GM19324 (cell line): ENCODE results near the gene IFNAR1.
A peak's percentile ranks its signal among the peaks of the same experiment; 100 is the strongest.
"Not testable (repeated sequence)": the region's sequence is repeated elsewhere in the genome, so short reads cannot be mapped to it uniquely, and the experiment has no call there.

Experiments
- ATAC-seq: cut with Tn5 transposase; IDR thresholded peaks from one replicate; pipeline ENCODE4 v1.9.1; 2021; ENCODE audit warnings: mild to moderate bottlenecking, moderate library complexity; ENCODE audit not compliant: unreplicated experiment, low FRiP score

The IFNAR1 gene

DNA sequence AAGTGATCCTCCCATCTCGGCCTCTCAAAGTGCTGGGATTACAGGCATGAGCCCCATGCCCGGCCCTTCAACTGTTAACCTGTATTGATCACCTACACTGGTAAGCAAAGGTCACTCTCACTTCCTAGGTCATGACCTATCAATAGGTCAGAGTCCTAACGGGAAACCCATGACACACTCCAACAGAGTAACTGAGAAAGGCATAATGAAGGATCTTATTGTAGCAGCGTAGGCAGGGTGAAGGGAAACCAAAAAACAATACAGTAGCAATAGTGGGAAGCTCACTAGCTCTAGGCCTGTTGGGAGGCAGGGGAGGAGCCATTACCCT, 19.5 kb upstream of the IFNAR1 start:
- ATAC-seq = no peak

DNA sequence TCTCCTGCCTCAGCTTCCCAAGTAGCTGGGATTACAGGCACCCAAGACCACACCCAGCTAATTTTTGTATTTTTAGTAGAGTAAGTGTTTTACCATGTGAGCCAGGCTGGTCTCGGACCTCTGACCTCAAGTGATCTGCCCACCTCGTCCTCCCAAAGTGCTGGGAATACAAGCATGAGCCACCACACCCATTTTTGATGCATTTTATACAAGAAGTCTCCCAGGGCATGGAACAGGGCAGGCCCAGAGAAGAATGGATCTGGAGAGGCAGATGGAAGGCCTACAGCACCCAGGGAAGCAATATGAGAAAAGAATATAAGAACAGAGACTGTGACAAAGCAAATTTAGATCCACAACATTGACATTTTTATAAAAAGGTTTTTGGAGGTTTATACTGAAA, 18.8 kb upstream of the IFNAR1 start:
- ATAC-seq = no peak

DNA sequence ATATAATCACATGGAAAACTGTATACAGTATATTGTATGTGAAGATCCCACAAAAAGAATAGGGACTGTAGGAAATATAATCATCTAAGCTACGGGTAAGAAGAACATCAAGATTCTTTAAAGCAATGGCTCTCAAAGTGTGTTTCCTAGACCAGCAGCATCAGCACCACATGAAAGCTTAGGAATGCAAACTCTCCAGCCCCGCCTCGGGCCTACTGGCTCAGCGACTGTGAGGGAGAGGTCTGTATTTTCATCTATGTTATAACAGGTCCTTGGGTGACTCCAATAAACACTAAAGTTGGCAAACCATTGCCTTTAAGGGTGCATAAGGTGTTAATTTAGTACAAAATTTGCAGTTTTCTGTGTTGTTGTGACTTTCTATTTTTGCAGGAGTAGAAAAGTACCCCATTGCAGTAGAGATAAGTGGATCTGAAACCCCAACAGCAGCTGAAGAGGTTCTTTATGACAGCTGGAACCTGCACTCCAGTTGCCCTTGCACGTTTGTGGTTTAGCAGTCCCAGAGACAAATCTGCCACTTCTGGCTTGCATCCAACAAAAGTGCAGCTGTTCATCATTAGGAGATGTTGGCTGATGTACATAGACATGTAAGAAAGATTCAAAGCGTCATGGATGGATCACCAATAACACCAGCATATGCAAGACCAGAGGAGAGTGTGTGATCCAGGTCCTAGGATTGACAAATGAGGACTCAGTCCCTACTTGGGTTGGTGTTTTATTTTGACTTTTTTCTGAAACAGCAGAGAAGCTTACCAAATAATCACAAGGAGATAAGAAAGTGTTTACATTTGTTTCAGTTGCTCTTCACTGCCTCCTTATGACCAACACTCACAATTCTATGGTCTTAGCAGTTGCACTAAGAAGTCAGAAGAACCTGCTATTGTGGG, 15.9 kb upstream of the IFNAR1 start:
- ATAC-seq = peak; percentile 77

DNA sequence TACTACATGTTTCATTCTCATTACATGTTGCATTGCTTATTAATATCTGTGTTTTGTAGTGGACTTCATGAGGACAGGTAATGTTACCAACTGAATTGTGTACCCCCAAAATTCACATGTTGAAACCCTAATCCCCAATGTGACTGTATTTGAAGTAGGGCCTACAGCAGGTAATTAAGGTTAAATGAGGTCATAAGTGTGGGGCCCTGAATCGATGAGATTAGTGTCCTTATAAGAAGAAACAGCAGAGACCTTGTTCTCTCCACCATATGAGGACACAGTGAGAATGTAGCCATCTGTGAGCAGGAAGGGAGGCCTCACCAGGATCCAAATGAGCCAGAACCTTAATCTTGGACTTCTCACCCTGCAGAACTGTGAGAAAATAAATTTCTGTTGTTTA, 15.0 kb upstream of the IFNAR1 start:
- no peak for ATAC-seq

DNA sequence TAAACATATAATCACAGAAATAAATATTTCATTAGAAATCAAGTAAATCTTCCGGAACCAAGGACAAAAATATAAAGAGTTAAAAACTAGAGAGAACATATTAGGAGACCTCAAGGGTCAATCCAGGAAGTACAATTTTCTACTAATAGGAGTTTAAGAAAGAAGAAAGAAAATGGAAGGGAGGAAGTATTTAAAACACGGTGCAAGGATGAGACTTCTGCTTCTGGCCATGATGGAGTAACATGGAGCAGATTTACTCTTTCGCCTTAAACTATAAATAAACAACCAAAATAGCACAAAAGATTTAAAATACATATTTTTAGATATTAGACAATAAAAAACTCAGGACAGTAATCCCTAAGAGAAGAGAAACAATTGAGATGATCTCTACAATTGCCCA, 12.6 kb upstream of the IFNAR1 start:
- ATAC-seq = no peak

DNA sequence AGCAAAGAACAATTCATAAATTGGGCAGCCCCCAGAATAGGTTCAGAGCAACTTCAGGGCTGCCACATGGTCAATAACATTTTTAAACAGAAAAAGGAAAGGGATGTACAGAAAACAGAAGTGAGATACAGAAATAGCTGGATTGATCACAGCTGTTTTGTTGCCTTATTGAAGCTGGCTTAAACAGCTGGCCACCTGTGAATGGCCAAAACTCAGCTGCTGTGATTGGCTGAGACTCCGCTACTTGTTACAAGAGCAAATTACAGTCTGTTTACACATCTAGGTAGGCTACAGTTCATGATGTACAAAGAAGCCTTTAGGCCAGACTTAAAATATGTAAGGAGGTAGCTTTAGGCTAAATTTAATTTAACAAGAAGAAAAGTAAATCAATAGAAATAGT, 11.6 kb upstream of the IFNAR1 start:
- ATAC-seq = no peak

DNA sequence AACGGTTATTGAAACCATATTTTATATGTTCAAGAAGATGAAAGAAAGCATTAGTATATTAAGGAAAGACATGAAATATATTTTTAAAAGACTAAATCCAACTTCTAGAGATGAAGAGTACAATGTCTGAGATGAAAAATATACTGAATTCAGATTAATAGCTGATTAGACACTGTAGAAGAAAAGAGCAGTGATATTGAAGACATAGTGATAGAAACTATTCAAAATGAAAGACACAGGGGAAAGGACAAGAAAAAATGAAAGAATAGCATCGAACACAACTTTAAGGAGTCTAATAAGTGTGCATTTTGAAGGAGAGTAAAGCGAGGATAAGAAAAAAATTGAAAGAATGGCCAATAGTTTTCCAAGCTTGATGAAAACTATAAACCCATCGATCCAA, 11.2 kb upstream of the IFNAR1 start:
- no peak for ATAC-seq

DNA sequence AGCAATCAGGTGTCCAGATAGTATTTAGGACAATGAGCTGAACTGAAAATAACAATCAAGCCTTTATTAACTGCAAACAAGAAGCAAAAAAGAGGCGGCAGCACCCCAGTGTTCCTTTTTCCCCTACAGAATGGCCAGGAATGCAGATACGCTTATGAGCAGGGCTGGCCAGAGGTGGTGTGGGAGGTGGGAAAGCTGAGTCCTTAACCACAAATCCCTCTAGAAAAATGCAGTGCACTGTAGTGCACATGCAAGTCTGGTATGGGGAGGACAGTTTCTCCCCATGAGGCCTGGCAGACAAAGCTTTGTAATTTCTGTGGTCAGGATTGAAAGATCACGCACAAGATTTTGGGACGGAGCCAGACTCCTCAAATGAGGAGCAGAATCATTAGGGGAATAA, 10.7 kb upstream of the IFNAR1 start:
- no peak for ATAC-seq

DNA sequence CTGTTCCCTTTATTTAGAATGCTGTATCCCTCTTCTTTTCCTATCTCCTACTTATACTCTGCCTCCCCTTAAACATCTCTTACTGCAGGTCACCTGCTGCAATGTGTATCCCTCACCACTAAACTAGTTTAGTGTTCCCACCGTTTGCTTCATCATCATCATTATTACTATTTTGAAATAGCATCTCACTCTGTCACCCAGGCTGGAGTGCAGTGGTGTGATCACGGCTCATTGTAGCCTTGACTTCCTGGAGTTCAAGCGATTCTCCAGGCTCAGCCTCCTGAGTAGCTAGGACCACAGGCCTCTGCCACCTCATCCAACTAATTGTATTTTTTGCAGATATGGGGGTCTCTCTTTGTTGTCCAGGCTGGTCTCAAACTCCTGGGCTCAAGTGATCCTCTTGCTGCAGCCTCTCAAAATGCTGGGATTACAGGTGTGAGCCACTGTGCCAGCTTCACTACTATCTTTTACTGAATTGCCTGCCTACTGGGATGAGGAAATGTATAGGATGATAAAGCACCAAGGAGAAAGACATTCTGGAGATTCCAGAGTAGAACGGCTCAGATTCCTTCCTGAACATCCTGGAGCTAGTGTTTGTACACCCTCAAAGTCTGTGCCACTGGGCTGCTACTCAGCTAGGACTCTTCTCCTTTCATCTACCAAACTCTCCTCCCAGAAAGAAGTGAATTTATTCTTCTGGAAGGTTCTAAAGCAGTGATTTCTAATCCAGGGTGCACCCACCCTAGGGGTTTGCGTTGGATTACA, 8.6 kb upstream of the IFNAR1 start:
- ATAC-seq = no peak

DNA sequence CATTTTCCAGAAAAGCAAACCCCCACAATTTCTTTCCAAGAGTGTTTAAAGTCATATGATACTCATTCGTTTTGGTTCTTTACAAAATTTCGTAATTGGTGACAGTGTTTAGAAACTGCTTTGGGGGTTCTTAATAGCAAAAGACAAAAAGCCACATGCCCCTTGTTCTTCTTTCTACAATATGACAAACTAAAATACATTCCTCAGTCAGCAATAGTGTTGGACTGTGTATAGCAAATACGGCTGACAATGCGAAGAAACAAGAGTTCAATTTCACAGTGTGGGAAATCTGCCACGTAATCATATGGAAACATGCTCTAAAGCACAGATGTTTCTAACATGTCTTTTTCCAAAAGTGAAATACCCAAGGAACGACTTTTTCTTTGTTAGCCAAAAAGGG, 7.6 kb upstream of the IFNAR1 start:
- no peak for ATAC-seq

DNA sequence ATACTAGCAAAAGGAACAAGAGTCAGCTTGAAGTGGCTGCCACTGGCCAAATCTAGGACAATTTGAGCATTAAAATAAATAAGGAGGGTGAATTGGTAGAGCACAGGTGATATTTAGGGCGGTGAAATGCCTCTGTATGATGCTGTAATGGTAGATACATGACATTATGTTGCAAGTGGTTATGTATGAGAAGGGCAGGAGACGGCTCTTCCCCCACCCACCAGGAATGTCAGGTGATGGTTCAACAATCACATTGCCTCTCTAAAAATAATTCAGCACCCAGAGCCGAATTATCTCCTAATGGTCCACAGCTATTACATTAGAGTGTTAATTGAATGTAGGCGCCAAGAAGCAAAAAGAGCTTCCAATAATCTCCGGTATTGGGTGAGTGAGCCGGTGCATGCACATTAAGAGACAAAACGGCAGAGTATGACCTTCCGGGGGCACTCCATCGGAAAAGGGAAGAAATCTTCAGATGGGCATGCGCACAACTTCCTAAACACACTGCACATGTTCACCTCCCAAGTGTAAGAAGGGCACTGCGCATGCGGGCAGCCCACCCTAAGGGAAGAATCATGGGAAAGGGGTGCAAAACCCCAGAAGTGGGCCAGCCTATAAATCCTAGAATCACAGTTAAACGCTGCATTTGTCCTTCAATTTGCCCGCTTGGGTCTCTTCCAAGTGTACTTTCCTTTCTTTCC, 6.8 kb upstream of the IFNAR1 start:
- no peak for ATAC-seq

DNA sequence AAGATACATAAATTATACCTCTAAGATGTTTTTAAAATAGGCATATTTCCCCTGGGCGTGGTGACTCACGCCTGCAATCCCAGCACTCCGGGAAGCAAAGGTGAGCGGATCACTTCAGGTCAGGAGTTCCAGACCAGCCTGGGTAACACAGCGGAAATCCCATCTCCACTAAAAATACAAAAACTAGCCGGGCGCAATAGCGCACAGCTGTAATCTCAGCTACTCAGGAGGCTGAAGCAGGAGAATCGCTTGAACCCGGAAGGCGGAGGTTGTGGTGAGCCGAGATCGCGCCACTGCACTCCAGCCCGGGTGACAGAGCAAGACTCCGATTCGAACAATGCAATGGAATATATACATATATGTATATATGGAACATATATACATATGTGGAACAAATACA, 3.8 kb upstream of the IFNAR1 start:
- not testable (repeated sequence) for ATAC-seq

DNA sequence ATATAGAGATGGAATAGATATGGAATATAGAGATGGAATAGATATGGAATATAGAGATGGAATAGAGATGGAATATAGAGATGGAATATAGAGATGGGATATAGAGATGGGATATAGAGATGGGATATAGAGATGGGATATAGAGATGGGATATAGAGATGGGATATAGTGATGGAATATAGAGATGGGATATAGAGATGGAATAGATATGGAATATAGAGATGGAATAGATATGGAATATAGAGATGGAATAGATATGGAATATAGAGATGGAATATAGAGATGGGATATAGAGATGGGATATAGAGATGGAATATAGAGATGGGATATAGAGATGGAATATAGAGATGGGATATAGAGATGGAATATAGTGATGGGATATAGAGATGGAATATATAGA, 1.2 kb upstream of the IFNAR1 start:
- not testable (repeated sequence) for ATAC-seq

DNA sequence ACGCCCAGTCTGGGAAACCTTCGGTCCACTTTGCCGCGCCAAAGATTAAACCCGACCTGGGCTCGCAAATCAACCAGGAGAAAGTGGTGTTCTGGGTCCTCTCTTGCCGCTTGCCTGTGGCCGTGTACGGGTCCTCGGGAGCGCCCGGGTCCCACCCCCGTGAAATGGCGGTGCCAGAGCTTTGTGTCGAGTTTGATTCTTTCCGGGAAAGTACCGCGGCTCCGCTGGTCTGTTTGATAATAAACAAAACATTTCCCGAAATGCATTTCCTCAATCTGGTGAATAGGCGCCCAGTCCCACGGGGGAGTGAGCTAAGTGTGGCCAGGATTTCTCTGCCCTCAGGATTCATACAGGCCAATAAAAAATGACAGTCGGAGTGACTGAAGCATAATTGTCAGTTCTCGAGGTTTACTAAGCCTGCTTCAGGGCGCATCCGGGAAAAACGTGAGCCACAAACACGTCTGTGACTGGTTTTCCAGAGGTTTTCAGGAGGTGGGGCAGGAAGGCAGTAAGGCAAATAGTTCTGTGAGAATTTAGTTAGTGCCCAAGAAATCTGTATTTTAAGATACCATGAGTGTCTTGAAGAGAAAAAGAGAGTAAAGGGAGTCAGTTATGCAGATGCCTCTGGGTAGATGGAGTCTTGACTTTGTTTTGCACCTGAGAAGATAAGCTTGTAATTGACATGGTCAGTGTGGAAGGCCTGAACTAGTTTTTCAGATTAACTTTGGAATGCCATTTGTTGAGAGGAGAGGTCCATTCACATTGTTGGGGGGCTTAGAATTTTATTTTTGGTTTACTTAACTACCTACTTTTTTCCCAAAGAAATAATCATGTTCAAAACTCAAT, 675 bp downstream of the IFNAR1 start:
- ATAC-seq = peak; percentile 38

DNA sequence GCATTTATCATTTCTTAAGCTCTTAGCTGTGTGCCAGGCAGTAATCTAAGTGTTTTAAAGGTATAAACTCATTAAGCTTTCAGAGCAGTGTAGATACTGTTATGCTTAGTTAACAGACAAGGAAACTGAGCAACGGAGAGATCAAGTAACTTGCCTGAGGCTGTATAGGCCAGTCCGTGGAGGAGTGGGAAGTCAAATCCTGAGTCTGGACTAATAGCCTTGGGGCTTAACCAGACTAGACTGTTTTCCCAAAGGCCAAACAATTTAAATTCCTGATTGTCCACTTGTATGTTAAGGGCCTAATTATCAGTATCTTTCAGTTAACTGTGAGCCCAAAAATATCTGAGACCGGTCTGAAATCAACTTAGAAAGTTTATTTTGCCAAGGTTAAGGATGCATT, 2.6 kb downstream of the IFNAR1 start:
- ATAC-seq = no peak

DNA sequence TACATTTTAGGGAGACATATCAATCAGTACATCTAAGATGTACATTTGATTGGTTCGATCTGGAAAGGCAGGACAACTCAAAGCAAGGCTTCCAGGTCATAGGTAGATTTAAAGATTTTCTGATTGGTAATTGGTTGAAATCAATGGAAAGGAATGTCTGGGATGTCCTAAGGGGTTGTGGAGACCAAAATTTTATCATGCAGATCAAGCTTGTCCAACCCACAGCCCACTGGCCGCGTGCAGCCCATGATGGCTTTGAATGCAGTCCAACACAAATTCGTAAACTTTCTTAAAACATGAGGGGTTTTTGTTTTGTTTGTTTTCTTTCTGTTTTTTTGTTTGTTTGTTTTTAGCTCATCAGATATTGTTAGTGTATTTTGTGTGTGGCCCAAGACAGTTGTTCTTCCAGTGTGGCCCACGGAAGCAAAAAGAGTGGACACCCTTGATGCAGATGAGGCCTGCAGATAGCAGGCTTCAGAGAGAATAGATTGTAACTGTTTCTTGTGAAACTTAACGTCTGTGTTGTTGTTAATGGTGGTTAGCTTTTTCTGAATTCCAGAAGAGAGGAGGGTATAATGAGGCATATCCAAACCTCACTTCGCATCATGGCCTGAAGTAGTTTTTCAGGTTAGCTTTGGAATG, 3.1 kb downstream of the IFNAR1 start:
- no peak for ATAC-seq

DNA sequence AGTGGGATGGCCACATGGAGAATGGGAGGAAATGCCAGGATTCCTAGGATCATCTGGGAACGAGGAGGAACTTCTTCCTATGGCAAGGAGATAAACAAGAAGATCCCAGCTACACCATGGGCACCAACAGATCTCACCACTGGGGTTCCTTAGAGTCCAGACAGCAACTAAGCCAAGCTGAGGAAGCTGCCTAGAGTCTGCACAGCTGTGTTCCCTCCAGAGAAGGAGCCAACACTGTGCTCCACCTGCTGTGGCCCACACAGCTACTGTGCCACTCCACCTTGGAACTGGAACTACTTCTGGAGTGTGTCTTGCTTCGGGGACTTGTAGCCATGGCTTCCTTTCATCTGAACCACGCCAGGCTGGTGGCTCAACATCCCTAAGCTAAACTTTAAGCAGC, 6.0 kb downstream of the IFNAR1 start:
- ATAC-seq = no peak

DNA sequence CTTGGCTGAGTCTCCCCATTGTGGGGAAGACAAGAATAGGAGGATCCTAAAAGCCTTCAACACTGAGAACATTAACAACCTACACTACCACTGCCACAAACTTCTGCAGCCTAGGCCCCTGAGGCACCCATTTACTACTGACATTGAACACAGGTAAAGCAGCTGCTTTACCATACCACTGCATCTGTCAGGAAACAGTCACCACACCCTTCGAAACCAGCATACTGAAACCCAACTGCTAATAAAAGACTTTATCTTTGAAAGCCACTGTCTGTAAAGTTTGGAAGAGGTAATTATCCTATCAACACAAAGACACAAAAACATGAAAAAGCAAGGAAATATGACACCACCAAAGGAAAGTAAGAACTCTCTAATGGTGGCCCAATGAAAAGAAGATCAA, 7.4 kb downstream of the IFNAR1 start:
- ATAC-seq = peak; percentile 61

DNA sequence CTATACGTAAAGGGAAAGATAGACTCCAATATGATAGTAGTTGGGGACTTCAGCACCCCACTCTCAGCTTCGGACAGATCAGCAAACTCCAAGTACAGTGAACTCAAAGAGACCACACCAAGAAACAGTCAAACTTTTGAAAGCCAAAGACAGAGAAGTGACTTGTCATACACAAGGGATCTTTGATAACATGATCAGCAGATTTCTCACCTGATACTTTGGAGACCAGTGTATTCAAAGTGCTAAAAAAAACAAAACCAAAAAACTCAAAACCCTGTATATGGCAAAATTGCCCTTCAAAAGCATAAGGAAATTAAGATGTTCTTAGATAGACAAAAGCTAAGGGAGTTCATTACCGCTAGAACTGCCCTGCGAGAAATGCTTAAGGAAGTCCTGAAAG, 9.4 kb downstream of the IFNAR1 start:
- no peak for ATAC-seq

DNA sequence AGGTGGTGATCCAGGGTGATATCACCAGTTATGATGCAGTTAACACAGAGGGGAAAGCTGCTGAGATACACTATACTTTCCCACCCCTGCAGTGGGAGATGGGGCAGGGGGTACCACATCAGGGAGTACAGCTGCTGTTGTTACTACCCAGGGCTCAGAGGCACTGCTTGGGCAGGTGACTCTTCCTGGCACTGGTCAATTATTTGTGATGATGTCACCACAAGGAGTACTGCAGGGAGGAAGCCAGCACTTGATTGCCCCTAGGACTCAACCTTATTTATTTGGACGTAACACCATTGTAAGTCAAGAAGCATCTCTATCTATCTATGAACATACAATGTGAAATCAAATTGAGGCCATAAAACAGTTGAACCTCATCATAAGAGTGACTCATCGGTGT, 10.1 kb downstream of the IFNAR1 start:
- ATAC-seq = no peak
